HFF-Myc (cell line): ENCODE data around the gene CCDC160.
"Not testable (repeated sequence)": the region's sequence is repeated elsewhere in the genome, so short reads cannot be mapped to it uniquely, and the experiment has no call there.

Experiments
- DNase-seq: peaks from one replicate; pipeline ENCODE4 v3.0.0-alpha.2; 2011; ENCODE audit warnings: low read depth; ENCODE audit errors: extremely low read depth
- H3K4me3 ChIP-seq: replicated peaks from 2 replicates; pipeline ENCODE4 v1.5.1; 2011; ENCODE audit warnings: low read depth, mild to moderate bottlenecking, control low read depth, low read length
- TF ChIP-seq, protein P1 (sequence below): IDR thresholded peaks from 2 replicates; pipeline ENCODE4 v1.5.1; 2012; ENCODE audit warnings: mild to moderate bottlenecking, low read depth, low read length, control low read depth; ENCODE audit errors: missing control alignments

Gene CCDC160

DNA sequence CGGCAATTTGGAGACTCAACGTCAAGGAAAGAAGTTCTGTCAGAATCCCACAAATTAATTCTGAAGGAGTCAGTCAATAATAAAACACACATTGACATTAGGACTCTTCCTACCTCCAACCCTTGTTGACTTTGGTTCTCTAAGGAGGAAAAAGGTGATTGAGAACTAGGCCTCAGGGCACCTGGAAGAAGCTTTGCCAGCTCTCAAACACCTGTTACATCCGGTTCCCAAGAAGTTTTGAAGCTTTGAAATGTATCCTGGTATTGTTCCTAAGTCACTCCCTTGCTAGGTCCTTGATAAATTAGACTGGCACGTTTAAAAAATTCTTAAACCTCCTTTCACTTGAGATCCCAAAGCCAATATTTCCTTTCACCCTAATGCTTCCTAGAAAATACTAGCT lies 1.7 kb upstream of the CCDC160 start:
- TF ChIP-seq, protein P1, sequence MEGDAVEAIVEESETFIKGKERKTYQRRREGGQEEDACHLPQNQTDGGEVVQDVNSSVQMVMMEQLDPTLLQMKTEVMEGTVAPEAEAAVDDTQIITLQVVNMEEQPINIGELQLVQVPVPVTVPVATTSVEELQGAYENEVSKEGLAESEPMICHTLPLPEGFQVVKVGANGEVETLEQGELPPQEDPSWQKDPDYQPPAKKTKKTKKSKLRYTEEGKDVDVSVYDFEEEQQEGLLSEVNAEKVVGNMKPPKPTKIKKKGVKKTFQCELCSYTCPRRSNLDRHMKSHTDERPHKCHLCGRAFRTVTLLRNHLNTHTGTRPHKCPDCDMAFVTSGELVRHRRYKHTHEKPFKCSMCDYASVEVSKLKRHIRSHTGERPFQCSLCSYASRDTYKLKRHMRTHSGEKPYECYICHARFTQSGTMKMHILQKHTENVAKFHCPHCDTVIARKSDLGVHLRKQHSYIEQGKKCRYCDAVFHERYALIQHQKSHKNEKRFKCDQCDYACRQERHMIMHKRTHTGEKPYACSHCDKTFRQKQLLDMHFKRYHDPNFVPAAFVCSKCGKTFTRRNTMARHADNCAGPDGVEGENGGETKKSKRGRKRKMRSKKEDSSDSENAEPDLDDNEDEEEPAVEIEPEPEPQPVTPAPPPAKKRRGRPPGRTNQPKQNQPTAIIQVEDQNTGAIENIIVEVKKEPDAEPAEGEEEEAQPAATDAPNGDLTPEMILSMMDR = no peak
- H3K4me3 ChIP-seq = no peak overlapping the region
- DNase-seq = no peak

DNA sequence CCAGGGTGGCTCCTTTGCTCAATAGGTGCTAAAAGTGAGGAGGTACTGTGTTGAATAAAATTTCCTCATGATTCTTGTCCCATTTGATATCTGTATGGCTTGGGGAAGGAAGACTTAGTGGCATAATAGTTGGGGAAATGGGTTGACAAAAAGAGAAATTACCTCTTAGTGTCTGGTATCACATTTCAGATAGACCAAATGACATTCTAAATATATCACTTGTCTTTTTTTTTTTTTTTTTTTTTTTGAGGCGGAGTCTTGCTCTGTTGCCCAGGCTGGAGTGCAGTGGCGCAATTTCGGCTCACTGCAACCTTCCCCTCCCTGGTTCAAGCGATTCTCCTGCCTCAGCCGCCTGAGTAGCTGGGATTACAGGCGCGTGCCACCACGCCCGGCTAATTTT lies 1.2 kb downstream of the CCDC160 start:
- not testable (repeated sequence) for H3K4me3 ChIP-seq, DNase-seq

DNA sequence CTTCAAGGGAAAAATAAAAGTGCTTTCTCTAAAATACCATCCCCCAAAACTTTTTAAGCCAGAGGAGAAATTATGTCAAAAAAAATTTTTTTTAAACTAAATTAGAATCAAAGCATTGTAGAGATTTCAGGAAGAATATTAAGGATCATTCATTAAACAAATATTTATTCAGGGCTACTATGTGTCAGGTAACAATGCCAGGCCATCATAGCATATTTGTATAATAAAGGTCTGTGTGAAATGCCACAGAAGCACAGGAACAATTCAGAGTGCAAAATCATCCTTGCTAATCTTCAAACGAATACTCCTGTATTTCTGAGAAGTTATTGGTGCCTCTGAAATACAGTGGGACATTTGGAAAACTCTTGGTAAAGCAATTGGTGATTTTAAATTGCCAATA lies 2.0 kb downstream of the CCDC160 start:
- no peak for DNase-seq
- TF ChIP-seq, protein P1 = no peak
- H3K4me3 ChIP-seq = no peak overlapping the region

DNA sequence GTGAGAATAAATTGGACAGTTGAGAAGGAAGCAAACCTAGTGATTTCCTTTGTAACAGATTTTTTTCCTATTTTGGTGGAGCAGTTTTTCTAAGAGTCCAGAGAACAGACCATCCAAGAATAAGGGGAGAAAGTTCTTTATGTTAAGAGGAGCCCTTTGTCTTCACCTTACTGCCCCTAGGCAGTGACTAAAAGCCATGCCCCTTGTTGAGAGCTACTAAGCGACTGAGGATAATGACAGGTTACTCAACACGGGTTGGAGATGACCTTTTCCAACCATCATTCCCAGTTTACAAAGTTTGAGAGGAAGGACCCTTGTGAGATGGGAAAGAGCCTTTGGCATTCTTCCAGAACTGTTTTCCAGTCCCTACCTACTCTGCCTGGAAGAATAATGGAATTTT lies 3.2 kb downstream of the CCDC160 start:
- TF ChIP-seq, protein P1 = no peak
- H3K4me3 ChIP-seq = no peak overlapping the region
- no peak for DNase-seq

DNA sequence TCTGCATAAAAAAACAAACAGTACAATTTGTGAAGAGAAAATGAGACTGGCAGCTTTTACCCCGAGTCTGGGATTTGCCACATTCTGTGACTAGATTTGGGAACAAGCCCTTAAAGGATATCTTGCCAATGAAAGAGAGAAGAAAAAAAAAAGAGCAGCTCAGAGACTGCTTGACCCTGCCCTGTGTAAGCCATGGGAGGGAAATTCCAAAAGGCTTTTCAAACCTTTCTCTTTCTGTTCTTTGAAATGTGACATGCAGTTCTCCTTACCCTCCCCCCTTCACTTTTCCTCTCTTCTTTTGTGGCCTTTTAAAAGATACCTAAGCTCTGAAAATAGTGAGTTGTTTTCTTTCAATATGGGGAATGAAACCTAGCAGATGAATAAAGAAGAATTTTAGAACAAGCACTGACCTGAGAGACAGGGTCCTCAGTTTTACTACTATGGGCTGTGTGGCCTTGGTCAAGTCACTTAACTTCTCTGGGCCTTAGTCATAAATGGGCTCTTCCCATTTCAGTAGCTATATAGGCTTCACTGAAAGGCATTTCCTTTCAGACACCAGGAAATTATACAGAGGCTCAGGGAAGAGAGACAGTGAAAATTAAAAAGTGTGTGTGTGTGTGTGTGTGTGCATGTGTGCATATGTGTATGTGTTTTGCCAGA lies 5.1 kb downstream of the CCDC160 start:
- TF ChIP-seq, protein P1 = no peak
- no peak for DNase-seq
- no peak overlapping the region for H3K4me3 ChIP-seq

DNA sequence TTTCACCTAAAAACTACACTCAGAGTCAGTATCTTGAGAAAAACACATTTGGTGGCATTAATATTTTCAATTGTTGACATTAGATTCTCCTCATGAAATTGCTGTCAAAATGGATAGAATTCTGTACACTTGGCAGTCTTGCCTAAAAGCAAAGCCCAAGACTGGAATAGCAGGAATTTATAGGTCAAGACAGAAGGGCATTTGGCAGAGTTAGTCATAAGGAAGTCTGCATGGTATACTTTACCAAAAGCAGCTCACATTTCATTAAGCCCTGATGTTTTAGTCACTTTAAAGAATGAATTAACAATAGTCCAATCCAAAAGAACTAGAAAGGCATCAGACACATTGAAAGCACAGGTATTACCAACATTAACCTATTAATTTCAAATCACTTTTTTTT lies 7.1 kb downstream of the CCDC160 start:
- TF ChIP-seq, protein P1 = no peak
- no peak for DNase-seq
- no peak overlapping the region for H3K4me3 ChIP-seq

DNA sequence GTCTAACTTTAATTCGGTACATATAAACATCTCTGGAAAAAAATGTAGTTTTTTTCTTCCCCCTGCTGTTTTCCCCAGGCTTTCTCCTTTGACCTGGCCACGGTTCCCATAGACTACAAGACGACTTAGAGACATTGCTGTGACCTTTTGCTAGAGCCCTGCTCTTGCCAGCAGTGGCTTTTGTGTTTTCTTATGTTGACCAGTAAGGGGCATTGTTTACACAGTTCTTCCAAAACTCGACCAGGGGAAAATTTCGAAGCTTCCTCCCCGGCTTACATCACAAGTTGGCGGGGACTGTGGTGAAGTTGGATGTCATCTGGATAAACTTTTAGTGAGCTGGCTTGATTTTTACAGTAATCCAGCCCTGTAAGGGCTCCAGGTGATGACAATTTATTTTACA lies 9.3 kb downstream of the CCDC160 start:
- no peak overlapping the region for H3K4me3 ChIP-seq
- TF ChIP-seq, protein P1 = no peak
- DNase-seq = no peak
